SH-SY5Y (cell line): Measurements from ENCODE around the gene SKAP1.

Experiments
- GATA2 ChIP-seq: IDR thresholded peaks from 2 replicates; pipeline ENCODE4 v1.6.1; 2011; ENCODE audit warnings: mild to moderate bottlenecking, low read depth, low read length
- GATA3 ChIP-seq: IDR thresholded peaks from 2 replicates; pipeline ENCODE4 v1.6.1; 2011; ENCODE audit warnings: low read depth, mild to moderate bottlenecking, low read length, moderate library complexity

DNA sequence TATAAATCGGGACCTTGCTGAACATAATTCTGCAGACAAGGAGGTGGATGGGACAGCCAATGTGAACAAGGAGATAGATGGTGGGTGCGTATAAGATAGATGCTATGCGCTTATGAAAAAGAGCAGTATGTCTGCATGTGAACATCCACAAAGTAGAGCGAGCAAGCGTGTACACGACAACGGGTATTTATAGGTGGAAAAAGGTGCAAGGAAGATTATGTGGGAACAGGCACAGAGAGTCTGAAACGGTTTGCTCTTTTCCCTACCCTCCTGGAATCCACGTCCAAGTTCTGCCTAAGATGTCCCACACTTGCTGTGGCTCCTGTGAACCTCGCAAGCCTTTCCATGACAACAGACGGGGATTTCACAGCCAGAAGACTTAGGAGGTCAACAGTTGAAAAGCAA is 279.4 kb downstream of the SKAP1 start:
- TF ChIP-seq GATA3, result no peak
- no peak for TF ChIP-seq GATA2
